ENCODE measurements around the gene POC1B.

The POC1B gene

DNA sequence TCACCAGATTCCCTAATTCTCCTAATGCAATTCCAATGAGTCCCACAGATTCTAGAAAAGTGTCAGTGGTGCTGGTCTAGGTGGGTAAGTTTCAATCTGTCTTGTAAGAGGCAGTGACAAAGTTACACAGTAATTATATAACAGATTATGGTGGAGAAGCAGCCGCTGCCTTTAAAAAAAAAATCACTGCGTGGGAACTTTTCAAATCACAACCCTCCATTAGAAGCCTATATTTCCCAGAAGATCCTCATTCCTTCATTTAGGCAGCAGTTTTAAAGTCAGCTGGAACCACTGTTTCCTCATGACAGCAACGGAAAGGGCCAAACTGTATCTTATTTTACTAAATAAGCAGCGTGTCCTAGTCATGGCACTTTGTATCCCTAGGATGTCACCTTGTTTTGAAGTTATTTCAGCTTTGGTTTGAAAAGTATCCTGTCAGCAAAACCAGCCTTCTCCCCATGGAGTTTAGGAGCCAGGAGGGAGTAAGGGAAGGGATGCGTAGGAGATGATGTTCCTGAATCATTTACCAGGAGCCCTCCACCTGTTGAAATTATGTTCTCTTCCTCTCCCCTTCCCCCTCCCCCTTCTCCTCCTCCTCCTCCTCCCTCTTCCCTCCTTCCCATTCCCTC, 145.9 kb downstream of the POC1B start:
- no peak for DNase-seq

DNA sequence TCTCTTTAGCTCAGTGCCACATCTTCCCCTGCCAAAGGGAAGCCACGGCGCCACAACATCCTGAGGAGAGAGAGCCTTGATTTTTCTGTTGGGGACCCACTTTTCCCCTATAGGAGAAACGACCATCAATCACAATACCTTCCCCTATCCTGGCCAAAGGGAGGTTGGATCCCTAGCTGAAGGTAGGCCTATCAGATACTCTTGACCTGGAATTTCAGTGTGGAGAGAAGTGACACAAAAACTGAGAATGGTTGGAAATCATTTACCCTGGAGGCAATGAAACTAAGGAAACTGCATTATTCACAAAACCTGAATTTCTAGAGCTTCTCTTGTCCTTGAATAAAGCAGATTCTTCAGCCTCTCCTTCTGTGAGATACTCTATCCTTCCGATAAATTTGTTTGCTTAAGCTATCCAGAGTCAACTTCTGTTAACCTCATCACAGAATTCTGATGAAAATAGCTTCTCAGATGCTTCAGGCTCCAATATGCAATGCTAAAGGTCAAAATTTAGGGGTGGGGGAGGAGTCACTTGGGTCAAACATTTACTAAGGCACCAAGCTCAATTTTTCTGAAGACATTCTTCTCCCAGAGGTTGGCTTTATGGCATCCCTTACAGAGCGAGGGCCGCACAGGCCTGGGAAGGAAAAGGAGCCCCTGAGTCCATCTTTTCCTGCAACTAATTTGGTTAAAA, 146.6 kb downstream of the POC1B start:
- DNase-seq, result no peak

DNA sequence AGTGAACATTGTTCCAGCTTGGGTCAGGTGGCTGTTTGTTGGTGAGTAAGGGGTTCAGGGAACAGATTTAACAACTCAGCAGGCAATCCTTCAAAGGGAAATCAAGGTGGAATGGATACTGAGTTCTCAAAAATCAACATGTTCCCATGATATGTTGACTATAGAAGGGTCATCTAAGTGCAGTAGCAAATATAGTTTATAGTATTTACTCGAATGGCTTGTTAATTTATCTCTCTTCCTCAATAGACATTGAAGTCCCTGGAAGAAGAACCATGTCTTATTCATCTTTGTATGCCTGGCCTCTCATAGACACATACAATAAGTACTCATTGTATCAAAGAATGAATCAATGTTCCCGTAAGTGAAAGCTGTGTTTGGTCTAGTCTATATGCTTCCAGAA, 149.0 kb downstream of the POC1B start:
- DNase-seq, result no peak

DNA sequence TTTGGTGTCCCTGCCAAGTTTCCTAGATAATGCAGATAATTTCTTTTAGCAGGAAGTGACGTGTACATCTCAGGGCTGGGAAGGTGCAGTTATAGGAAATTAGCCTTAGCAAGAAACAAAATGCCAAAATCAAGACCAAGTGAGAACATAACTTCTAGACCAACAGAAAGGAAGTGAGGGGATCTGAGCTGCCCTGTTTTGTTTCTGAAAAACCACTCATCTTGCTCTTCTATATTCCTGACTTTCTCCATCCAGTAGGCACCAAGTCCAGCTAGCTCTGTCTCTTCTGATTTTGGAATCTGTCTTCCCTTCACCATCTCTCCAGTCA, 149.7 kb downstream of the POC1B start:
- no peak for DNase-seq

DNA sequence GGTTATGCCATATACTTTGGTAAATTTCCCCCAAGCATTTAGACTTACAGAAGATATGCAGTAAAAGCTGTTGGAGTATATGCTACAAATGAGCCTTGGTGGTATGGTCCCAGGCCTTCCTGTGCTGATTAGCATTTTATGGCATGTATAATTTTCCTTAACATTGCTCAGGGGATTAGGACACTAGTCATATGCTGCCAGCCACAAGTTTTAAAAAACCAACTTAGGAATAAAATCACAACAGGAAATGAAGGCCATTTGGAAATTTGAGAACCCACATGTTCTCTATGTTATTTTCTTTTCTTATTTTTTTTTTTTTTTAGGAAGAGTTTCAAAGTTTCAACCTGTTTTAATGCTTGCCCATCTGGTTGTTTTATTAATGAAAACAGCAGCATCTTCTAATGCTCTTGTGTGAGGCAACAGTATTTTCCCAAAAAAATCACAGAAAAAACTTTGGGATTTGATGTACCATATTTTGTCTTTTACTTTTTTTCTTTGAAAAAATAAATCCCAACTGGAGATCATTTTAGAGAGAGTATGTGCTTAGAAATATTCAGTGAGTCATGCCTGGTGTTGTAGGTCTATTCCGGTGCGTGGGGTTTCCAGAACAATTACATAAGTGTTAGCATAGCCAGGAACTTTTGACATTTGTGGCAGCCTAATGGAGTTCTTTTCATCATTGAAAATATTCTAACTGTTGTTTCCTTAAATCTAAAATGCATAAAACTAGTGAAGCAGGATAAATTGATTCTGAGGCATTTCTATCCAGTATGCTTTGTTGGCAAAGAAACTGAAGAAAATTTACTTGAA, 151.9 kb downstream of the POC1B start:
- no peak for DNase-seq

DNA sequence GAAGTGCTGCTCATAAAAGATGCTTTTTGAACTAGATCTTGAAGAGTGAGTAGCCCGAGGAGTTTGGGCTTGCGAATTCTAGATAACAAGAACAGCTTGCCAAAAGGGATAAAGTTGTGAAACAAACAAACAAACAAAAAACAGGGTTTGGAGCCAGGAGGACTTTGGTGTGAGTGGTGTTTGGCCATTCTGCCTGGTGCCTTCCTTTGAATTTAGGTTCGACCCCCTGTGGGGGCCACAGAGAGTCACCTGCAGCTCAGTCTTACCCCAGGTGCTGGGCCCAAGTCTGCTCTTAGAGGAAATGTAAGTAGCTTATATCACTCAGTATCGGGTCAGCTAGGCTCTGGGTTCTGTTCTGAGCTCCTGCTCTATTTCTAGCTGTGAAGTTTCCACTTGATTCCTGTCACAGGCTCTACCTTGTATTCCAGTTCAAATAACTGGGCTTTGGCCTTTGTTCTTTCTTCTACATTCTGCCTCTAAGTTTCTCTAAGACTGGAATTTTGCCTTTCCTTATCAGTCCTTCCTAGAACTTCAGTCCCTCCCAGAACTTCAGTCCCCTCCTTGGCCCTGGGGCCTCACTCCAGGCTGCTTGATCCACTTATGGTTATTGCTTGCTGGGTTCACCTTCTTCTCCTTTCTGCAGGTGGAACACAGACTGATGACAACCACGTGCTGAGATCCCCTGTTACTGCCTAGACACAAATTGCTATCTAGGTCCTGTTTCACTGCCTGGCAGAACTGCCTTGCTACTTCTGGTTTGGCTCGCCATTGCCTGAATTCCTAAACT, 153.1 kb downstream of the POC1B start:
- DNase-seq, result no peak

DNA sequence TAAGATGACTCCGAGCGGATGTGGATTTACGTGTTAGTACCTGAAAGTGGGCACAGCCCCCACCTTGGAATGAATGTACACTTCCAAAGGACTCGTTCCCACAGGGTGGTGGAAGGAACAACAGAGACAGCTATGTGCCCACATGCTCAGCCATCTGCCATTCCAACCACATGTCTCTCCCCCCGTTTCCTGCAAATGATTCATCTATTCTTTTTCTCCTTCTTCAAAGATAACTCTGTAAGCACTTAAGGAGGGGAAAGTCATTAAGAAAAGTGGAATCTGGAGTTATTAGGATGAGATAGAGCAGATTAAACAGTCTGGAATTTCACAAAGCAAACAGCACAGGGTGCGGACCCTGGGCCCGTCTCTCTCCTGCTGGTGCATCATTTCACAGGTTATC, 155.0 kb downstream of the POC1B start:
- DNase-seq, result no peak

DNA sequence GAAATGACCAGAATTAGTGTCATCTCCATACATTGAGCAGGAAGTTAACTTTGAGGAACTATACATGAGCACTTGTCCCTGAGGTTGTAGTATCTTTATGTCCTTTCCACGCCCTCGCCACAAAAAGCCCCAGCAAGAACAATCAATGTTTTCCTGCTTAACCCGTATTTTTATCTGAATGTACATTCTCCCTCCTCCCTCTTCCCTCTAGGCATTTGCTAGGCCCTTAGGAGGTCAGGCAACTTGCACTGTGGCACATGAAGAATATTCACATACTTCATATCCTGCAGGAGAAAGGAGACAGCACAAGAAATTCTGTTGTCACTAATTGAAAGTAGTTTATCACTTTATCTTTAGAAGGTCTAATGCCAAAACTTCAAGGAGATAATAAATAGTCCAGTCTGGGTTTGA, 155.4 kb downstream of the POC1B start:
- no peak for DNase-seq

Data from NCI-H748 treated with DMSO at 0.1 percent for 48 hours (cell line).